GM18498 (cell line): ENCODE measurements around the gene NTNG2.

Experiments
- ATAC-seq: cut with Tn5 transposase; IDR thresholded peaks from one replicate; pipeline ENCODE4 v1.9.1; 2021; ENCODE audit warnings: mild to moderate bottlenecking, moderate library complexity; ENCODE audit not compliant: unreplicated experiment

The NTNG2 gene

GRCh38 chr9:132146575-132146974, 15.3 kb upstream of the NTNG2 start:
- ATAC-seq, result no peak

- no peak for ATAC-seq
Observed at GRCh38 chr9:132147331-132147730, 14.5 kb upstream of the NTNG2 start.

GRCh38 chr9:132147839-132148238, 14.0 kb upstream of the NTNG2 start:
- no peak for ATAC-seq

DNA sequence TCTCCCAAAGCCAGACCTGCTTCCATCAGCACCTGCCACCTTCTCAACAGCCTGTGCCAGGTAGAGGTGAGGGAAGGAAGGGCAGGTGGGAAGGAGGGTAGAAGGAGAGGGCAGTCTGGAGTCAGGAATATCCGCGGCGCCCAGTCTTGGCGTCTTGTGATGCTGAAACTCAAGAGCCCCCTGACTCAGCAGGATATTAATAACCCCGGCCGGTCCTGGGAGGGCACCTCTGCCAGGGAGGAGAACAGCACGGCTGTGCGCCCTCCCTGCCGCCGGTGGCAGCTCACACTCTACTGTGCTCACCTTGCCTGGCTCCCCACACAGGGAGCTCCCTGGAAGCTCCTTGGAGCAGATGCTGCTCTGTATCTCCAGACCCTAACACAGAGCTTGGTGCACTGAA, 11.6 kb upstream of the NTNG2 start:
- ATAC-seq, result no peak

- no peak for ATAC-seq
Observed at GRCh38 chr9:132151118-132151517, 10.7 kb upstream of the NTNG2 start.

GRCh38 chr9:132152231-132152630, 9.6 kb upstream of the NTNG2 start:
- ATAC-seq, result no peak

GRCh38 chr9:132154863-132155567, 6.8 kb upstream of the NTNG2 start:
- ATAC-seq, result no peak

DNA sequence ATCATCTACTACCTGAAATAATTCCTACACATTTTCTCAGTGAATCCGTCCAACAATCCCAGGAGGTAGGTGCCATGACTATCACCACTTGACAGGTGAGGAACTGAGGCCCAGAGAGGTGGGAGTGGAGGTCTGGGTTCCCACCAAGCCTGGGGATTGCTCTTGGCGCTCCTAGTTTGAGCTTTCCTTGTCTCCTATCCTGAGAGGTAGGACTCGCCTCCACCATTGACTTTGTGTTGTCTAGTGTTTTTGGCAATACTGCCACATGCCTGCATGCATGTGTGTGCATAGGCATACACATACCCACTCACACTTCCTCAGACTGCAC, 6.3 kb upstream of the NTNG2 start:
- no peak for ATAC-seq

DNA sequence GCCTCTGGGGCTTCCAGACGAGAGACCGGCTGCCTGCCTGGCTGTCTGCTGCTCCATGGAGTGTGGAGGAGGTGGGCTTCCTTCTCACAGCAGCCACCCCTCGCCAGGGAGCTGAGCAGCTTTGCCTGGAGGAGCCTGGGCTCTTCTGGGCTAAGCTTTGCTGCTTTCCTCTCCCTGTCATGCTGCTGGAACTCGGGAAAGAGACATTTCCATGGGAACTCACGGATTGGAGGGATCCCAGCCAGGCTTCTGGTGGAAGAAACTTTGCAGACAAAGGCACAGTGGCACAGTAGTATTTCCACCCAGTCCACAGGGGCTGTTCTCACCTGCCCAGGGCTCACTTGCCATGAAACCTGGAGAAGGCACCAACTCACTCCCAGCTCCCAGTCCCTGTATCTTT, 5.6 kb upstream of the NTNG2 start:
- ATAC-seq, result no peak

- no peak for ATAC-seq
Observed at GRCh38 chr9:132157347-132158116, 4.3 kb upstream of the NTNG2 start.

- no peak for ATAC-seq
Observed at GRCh38 chr9:132160802-132161742, 786 bp upstream of the NTNG2 start.

GRCh38 chr9:132162764-132163456, 1.1 kb downstream of the NTNG2 start:
- ATAC-seq, result no peak

DNA sequence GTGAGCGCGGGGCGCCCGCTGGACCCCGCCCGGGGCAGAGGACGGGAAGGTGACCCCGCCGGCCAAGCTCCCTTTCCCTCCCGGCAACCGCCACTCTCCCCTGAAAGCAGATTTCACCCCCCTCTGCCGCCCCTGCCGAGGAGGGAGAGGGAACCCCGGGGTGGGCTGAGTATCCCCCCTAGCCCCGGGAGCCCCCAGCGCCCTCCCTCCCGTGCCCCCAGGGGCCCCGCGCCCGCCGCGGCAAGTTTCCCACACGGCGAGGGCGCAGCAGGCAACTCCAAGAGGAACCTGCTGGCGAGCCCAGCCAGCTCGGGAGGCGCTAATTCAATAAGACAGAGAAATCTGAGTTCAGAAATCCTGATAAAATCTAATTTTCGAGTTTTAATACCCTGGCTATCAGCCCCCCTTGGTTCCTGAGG, 1.6 kb downstream of the NTNG2 start:
- ATAC-seq, result no peak

DNA sequence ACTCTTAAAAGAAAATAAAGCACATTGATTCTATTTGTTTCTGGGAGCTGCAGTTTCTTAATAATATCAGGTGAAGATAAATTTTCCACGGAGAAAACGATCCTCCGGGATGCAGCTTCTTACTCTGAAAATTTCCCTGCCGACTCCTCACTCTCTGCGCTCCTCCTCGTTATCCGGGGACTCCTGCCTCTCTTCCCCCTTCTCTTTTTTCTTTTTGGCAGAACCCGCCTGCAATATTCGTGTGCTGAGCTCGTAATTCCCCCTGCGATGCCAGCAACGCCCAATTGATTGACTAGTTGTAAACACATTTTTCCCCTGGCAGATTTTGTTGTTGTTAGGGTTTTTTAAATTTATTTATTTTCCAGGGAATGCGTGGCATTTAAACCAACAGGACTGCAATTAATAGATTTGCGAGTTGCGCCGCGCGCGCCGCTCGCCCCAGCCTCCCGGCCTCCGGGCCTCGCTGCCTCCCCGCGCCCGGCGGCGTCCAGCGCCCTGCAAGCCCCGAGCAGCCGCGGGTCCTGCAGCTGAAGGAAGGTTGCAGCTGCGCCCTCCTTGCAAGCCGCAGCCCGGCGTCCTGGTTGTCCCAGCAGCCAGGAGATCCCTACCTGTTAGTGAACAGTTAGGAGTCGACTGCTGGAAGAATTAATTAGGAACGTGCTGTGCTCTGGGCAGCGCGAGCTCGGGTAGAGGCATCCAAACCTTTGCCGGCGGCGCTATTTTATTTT, 2.2 kb downstream of the NTNG2 start:
- no peak for ATAC-seq

DNA sequence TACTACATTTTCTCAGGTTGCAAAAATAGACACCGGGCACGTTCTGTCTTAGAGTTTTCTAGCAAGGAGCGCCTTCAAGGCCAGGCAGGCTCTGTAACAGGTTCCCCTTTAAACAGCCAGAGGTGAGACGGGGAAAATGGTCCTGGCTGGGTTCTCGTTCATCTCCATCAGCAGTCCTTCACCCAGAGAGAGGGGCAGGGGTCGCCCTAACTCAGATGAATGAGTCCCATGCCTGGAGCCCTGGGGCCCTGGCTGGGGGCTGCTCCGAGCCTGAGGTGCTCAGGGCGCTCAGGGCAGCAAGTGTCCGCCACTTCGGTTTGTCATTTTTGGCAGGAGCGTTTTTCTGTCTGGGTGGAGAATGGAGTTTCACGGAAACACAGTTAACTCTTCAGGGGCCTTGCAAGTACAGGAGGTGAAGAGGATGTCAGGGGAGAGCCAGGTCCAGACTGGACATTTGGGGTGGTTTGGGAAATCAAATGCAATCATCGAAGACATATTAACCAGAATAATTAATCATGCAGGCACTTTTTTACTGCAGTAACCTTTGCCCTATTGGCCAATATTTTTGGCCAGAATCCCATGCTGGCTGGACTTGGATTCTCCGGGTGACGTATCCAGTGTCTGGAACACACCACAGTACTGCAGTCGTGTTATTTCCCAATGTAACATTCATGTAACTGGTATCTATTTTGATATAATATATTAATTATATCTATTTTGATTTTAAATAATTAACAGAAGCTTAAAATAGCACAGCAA, 2.9 kb downstream of the NTNG2 start:
- ATAC-seq, result no peak

GRCh38 chr9:132166599-132166998, 4.7 kb downstream of the NTNG2 start:
- no peak for ATAC-seq

- ATAC-seq, result no peak
Observed at GRCh38 chr9:132167192-132167591, 5.3 kb downstream of the NTNG2 start.

GRCh38 chr9:132168347-132168746, 6.5 kb downstream of the NTNG2 start:
- no peak for ATAC-seq

DNA sequence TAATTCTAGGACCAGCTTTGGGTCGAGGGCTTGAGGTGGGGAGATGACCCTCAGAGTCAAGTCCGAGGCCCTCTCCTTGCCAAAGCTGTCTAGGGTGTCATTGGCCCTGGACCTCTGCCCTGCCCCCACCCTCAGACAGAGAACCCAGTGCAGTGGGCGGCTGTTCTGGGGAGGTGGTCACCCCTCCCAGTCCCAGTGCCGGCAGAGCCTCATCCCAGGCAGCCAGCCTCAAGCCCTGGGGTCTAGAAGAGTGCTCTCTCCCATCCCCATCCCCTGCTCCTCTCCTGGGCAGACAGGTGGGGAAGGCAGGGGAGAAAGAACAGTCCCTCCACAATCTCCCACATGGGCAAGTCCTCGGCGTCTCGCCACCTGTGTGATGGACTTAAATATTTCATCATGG, 7.0 kb downstream of the NTNG2 start:
- ATAC-seq, result no peak
